Choroid plexus epithelial cell (primary cell): ENCODE results near the gene GNG8.

Experiments used
- DNase-seq: peaks from one replicate; pipeline ENCODE4 v3.0.0-alpha.2; 2010; ENCODE audit warnings: low read depth
- H3K4me3 ChIP-seq: 2 replicates; pipeline ENCODE4 v1.5.1; 2011; ENCODE audit warnings: low read depth, mild to moderate bottlenecking, control low read depth, low read length, moderate library complexity
- CTCF ChIP-seq: conservative IDR thresholded peaks from 2 replicates; pipeline ENCODE4 v1.5.1; 2011; ENCODE audit warnings: low read depth, mild to moderate bottlenecking, control low read depth, inconsistent platforms, low read length, moderate library complexity

The GNG8 gene

GRCh38 chr19:46635920-46636761 lies at the start of gene GNG8:
TSS of gene GNG8 (minus strand) at chr19:46636202. CDS start at chr19:46634682, 1,520 bp downstream.
- TF ChIP-seq CTCF = no peak
- H3K4me3 ChIP-seq = no peak within 1 kb of the TSS
- DNase-seq = no peak

GRCh38 chr19:46685189-46685588 lies 49.2 kb upstream of the GNG8 start:
- TF ChIP-seq CTCF = no peak
- no peak for DNase-seq
- no peak overlapping the region for H3K4me3 ChIP-seq

GRCh38 chr19:46678110-46678732 lies 42.2 kb upstream of the GNG8 start:
- no peak overlapping the region for H3K4me3 ChIP-seq
- TF ChIP-seq CTCF = no peak
- DNase-seq = no peak

GRCh38 chr19:46674416-46675178 lies 38.6 kb upstream of the GNG8 start:
- H3K4me3 ChIP-seq = no peak overlapping the region
- DNase-seq = peak; percentile 36
- no peak for TF ChIP-seq CTCF

GRCh38 chr19:46670813-46671212 lies 34.8 kb upstream of the GNG8 start:
- peak; percentile 22 for DNase-seq
- TF ChIP-seq CTCF = no peak

GRCh38 chr19:46668662-46669061 lies 32.7 kb upstream of the GNG8 start:
- no peak for TF ChIP-seq CTCF
- no peak for DNase-seq
- H3K4me3 ChIP-seq = no peak overlapping the region

More at GRCh38 chr19:46670813-46671212, 34.8 kb upstream of the GNG8 start:
- H3K4me3 ChIP-seq = no peak overlapping the region
